GM21390 (cell line): ENCODE results near the gene UBQLN1.
A peak's percentile ranks its signal among the peaks of the same experiment; 100 is the strongest.
"Not testable (repeated sequence)": the region's sequence is repeated elsewhere in the genome, so short reads cannot be mapped to it uniquely, and the experiment has no call there.

Experiments used
- ATAC-seq: cut with Tn5 transposase; IDR thresholded peaks from one replicate; pipeline ENCODE4 v1.9.1; 2021; ENCODE audit not compliant: unreplicated experiment

The UBQLN1 gene

GRCh38 chr9:83707768-83708514 is at the start of gene UBQLN1:
Gene UBQLN1 (minus strand): TSS chr9:83707958. CDS start chr9:83707679, 279 bp downstream.
- peak; percentile 80 for ATAC-seq

DNA sequence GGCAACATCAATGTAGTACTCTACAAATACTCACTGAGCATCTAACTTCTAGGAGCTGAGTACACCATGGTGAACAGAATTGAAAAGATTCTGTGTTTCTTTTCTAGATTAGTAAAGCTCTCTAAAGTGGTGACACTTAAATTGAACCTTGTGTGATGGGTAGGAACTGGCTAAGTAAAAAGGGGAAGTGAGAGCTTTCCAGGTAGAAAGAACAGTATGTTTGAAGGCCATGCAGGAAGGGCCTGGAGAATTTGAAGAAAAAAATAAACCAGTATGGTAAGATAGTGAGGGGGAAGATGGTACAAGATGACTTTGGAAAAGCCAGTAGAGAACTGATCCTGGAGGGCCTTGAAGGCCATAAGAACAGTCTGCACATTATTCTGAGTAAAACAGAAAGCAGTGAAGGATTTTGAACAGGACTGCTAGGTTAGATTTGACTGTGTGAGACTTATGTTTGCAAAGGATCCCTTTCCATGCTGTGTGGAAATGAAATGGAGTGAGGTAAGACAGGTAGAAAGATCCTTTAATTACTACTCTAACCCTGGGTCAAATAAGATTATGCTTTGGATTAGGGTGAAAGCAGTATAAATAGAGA is 46.7 kb upstream of the UBQLN1 start:
- peak; percentile 89 for ATAC-seq

- ATAC-seq: no peak
Observed at GRCh38 chr9:83749706-83750105, 41.9 kb upstream of the UBQLN1 start.

DNA sequence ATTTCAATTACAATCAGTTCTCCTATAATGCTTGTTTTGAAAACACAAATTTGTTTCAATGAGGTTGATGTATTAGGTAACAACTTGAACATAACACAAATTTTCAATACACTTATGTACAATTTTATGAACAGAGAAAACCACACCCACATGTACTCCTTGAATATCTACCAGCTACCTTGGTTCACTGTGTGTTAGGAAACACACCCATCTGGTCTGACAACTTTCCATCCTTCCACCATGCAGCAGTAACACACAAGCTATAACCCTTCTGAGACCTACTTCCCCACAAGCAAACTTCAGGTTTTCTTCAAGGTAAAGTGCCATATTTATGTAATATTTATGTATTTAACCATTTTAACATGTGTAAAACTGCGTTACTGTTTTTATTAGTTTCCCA is 36.4 kb upstream of the UBQLN1 start:
- no peak for ATAC-seq

GRCh38 chr9:83733739-83734138 is 26.0 kb upstream of the UBQLN1 start:
- ATAC-seq: no peak

GRCh38 chr9:83728591-83729368 is 21.0 kb upstream of the UBQLN1 start:
- not testable (repeated sequence) for ATAC-seq

DNA sequence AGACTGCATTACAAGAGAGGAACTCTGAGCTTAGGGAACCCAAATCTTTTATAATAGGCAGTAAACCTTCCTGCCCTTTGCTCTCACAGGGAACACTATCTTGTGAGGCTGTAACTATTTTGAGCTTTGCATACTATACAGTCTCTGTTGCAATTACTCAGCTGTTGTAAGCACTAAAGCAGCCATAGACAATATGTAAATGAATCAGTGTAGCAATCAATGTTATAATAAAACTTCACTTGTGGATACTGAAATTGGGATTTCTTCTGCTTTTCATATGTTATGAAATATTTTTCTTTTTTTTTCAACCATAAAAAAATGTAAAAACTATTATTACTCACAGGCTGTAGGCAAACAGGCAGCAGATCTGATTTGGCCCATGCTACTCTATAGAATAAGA is 16.7 kb upstream of the UBQLN1 start:
- no peak for ATAC-seq

GRCh38 chr9:83722726-83723495 is 15.2 kb upstream of the UBQLN1 start:
- no peak for ATAC-seq

- no peak for ATAC-seq
Observed at GRCh38 chr9:83721509-83721908, 13.8 kb upstream of the UBQLN1 start.

DNA sequence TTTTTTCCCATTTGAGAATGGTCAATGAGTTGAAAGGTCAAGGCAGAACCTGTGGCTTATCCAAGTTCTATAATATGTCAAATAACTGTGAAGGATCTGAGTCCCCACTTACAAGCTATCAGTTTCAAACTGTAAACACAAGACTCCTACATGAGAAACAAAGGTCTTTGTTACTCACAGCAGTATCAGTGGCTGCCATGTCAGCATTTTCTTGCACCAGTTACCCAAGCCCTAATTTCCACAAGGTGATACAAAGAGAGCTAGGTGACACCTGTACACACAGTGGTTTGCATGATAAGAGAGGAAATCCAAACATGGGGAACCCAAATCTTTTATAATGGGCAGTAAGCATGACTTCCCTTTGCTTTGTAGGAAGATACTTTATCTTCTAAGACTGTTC is 8.0 kb upstream of the UBQLN1 start:
- no peak for ATAC-seq

DNA sequence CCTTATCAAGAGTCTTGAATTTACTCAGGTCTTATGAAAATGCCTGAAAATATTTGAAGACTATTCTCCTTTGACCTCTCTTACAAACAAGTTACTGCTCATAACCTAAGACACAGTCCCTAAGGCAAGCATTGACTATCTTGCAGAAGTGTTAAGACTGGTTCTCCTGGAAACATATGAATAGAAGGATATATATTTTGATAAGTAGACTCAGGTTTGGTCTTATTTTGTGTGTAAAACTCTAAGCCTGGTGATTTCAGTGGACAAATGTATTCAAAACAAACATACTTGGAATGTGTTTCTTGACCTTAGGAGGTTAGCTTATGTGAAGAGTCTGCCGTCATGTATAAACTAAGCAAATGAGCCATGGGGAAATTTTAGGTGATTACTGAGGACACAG is 7.5 kb upstream of the UBQLN1 start:
- no peak for ATAC-seq

GRCh38 chr9:83714329-83714728 is 6.6 kb upstream of the UBQLN1 start:
- no peak for ATAC-seq

DNA sequence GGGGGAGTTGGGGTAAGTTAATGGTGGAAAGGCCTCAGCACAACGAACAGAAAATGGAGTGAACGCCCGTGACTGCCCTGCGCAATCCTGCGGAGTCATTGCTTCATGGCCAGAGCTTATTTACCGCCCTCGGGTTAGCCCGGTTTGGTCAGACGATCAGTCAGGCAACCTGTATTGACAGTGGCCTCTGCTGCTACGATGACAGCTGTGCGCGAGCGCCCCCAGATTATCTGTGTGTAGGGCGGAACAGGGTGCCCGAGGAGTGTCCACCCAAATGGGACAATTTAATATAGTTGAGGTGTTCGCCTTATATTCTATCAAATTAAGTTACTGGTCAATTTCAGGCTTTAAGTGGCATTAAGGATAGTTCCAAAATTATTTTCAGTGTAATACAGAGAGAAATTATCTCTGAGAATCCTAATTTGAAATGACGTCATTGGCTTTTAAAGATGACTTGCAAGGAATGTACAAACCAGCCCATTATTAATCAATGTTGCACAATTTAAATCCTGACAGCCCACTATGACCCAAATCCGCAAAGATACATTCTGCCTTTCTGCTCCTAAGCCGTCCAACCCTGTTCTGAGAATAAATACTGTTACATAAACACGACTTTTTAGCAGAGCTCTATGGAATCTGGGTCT is 879 bp upstream of the UBQLN1 start:
- peak; percentile 60 for ATAC-seq

DNA sequence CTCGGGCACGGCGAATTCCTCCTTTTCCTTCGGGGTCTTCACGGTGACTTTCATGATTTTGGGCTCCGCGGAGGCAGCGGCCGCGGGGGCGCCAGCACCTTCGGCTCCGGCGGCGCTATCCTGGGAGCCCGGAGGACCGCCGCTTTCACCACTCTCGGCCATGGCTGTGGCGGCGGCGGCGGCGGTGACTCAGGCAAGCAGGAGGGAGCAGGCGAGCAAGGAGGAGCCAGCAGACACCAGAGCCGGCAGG is 315 bp downstream of the UBQLN1 start:
- peak; percentile 44 for ATAC-seq

- ATAC-seq: peak; percentile 17
Observed at GRCh38 chr9:83706676-83707517, 861 bp downstream of the UBQLN1 start.

GRCh38 chr9:83705219-83705651 is 2.5 kb downstream of the UBQLN1 start:
- ATAC-seq: not testable (repeated sequence)

- no peak for ATAC-seq
Observed at GRCh38 chr9:83701769-83702168, 6.0 kb downstream of the UBQLN1 start.

GRCh38 chr9:83701286-83701685 is 6.5 kb downstream of the UBQLN1 start:
- no peak for ATAC-seq

DNA sequence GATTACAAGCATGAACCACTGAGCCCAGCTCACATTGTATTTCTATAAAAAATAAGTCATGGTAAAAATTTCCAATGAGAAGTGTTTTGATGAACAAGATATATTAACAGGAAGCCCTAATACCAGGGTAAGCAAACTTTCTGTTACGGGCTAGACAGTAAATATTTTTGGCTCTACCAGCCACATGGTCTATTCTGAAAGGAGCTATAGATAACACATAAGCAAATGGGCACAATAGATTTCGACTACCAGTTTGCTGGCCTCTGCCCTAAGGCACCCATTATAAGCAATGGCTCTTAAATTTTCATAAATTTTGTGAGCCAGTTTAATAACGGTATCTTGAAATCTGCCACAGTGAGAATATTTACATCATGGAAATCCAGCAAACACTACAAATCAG is 8.1 kb downstream of the UBQLN1 start:
- peak; percentile 42 for ATAC-seq

DNA sequence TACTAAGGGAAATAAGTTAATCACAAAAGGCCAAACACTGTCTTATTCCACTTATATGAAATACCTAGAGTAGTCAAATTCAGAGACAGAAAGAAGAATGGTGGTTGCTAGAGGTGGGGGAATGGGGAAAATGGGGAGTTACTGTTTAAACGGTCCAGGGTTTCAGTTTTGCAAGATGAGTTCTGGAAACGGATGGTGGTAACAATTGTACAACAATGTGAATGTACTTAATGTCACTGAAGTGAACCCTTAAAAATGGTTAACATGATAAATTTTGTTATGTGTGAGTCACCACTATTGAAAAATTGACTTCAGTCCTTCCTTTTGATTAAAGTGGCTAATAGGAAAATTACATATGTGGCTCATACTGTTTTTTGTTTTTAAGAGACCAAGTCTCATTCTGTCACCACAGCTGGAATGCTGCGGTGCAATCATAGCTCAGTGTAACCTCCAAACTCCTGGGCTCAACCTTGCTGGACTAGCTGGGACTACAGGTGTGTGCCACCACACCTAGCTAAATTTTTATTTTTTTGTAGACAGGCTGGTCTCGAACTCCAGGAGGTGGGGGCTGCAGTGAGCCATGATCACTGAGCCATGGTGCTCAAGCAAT is 8.7 kb downstream of the UBQLN1 start:
- ATAC-seq: peak; percentile 43
